CD4-positive, alpha-beta T cell (primary cell): ENCODE measurements around the gene XPR1. TPM values are rescaled to one million over a fixed set of nuclear protein-coding genes. Genes with fewer than 3 reads are reported as not detected.

ENCODE experiments used
- ATAC-seq: fragments of 200-7000 bp; cut with Tn5 transposase; one replicate; pipeline ENCODE4 v1.10.0; 2022; ENCODE audit warnings: mild to moderate bottlenecking; ENCODE audit not compliant: poor library complexity
- CTCF ChIA-PET: fragments of 350-600 bp; sonication (Branson Sonifier 250); formaldehyde crosslinking; loops from one replicate; lab custom pipeline; 2021; ENCODE audit warnings: antibody characterized with exemption, inconsistent platforms; lab: Charles Lee
- POLR2A ChIA-PET: fragments of 350-600 bp; sonication (Branson Sonifier 250); formaldehyde crosslinking; loops from one replicate; lab custom pipeline; 2021; ENCODE audit warnings: antibody characterized with exemption, inconsistent platforms; lab: Charles Lee
- DNase-seq, 14 experiments: peaks; one replicate each; pipeline ENCODE4 v3.0.0-alpha.2; 2013 to 2020; ENCODE audit warnings: mixed read lengths in 2 of 14
- H3K27ac ChIP-seq, 2 donors: one replicate each; pipeline versions ENCODE4 v1.5.1 to v1.7.0; 2013; ENCODE audit warnings: low read length in 2 of 2, low read depth in 1 of 2, mild to moderate bottlenecking in 1 of 2
- H3K27me3 ChIP-seq, 2 experiments: 1 replicate in 1 of 2; 2 replicates in 1 of 2; pipeline versions ENCODE4 v1.6.1 to v1.7.0; 2013; ENCODE audit warnings: low read length in 2 of 2, control low read depth in 1 of 2, mild to moderate bottlenecking in 1 of 2, moderate library complexity in 1 of 2; ENCODE audit not compliant: insufficient read depth in 2 of 2, control insufficient read depth in 1 of 2
- H3K36me3 ChIP-seq: one replicate; pipeline ENCODE4 v1.6.1; 2013; ENCODE audit warnings: low read length, control low read depth; ENCODE audit not compliant: insufficient read depth
- H3K4me1 ChIP-seq: one replicate; pipeline ENCODE4 v1.6.1; 2013; ENCODE audit warnings: low read length, control low read depth; ENCODE audit not compliant: insufficient read depth
- H3K4me3 ChIP-seq: one replicate; pipeline ENCODE4 v1.5.1; 2013; ENCODE audit warnings: mild to moderate bottlenecking, low read length, moderate library complexity
- H3K9me3 ChIP-seq, 2 experiments: 1 replicate in 1 of 2; 2 replicates in 1 of 2; pipeline versions ENCODE4 v1.6.1 to v1.7.0; 2013; ENCODE audit warnings: low read length in 2 of 2, mild to moderate bottlenecking in 2 of 2, control low read depth in 1 of 2, moderate library complexity in 1 of 2; ENCODE audit not compliant: control insufficient read depth in 1 of 2, insufficient read depth in 1 of 2
- H3K27ac Mint-ChIP-seq: one replicate; pipeline ENCODE4 v1.8.0; 2020; ENCODE audit warnings: mixed read lengths
- H3K27me3 Mint-ChIP-seq: one replicate; pipeline ENCODE4 v1.8.0; 2021; ENCODE audit warnings: mixed read lengths
- H3K36me3 Mint-ChIP-seq: one replicate; pipeline ENCODE4 v1.8.0; 2021; ENCODE audit warnings: low read depth, mixed read lengths
- H3K4me1 Mint-ChIP-seq: one replicate; pipeline ENCODE4 v1.8.0; 2021; ENCODE audit warnings: low read depth, mixed read lengths
- H3K4me3 Mint-ChIP-seq: one replicate; pipeline ENCODE4 v1.8.0; 2020; ENCODE audit warnings: mild to moderate bottlenecking, mixed read lengths
- H3K9me3 Mint-ChIP-seq: one replicate; pipeline ENCODE4 v1.8.0; 2020; ENCODE audit warnings: mixed read lengths
- intact Hi-C, 2 experiments: fragments of 100-400 bp; cut with DNase I in 1 of 2; cut with micrococcal nuclease in 1 of 2; formaldehyde crosslinking; loops; one replicate each; pipeline versions ENCODE4 v1.15.1 to v1.9.0; 2023 to 2025; cut with DNase I, micrococcal nuclease
- total RNA-seq, 174 experiments: library from RNA in 2 of 174; stranded (reverse) in 2 of 174; gene quantifications; one replicate each; pipeline ENCODE4 v1.2.3 and lab custom pipeline; 2021 to 2026
- TF ChIP-seq, protein P1 (sequence below): fragments of 200-600 bp; IDR thresholded peaks from one replicate; pipeline ENCODE4 v1.8.0; 2022; ENCODE audit warnings: antibody characterized with exemption, mild to moderate bottlenecking

The XPR1 gene
- total RNA-seq, 2 experiments from 2014 or later, result 13.7 TPM

DNA sequence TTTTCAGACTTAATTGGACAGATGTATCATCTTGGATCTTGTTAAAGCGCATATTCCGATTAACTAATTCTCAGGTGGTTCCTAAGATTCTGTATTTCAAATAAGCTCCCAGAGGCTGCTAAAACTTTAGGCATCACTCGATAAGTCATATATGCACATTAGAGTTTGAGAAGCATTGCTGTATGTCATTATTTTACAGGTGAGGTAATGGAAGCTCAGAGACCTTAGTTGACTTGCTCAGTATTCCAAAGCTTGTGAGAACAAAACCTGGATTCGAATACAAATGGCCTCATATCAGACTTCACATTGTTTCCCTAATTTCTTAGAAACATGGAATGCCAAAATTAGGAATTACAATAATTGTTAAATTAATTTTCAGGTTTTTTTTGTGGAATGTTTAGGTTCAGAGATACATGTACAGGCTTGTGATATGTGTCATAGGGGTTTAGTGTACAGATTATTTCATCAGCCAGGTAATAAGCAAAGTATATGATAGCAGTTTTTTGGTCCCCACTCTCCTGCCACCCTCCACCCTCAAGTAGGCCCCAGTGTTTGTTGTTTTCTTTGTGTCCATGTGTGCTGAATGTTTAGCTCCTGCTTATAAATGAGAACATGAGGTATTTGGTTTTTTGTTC, 96.8 kb downstream of the XPR1 start:
- no peaks in the 10 kb centered on the region for H3K27me3 ChIP-seq

GRCh38 chr1:180731131-180731530, 99.3 kb downstream of the XPR1 start:
- intact Hi-C loops, result no loop called here
- POLR2A ChIA-PET, result no interaction called here
- no peak for DNase-seq
- Histone ChIP-seq H3K36me3 (no peaks in the 10 kb centered on the region), H3K27ac (no peak overlapping the region), H3K27me3 (no peaks in the 10 kb centered on the region), H3K4me1 (no peaks in the 10 kb centered on the region), H3K4me3 (no peak overlapping the region), H3K9me3 (peaks cover 30 to 61% of the 10 kb centered on the region in 2 experiments)
- Mint-ChIP-seq H3K27me3 (no peaks in the 10 kb centered on the region), H3K27ac (no peak overlapping the region), H3K9me3 (peaks cover 27% of the 10 kb centered on the region), H3K36me3 (peaks cover 93% of the 10 kb centered on the region), H3K4me1 (no peaks in the 10 kb centered on the region), H3K4me3 (no peak overlapping the region)
- no peak for ATAC-seq
- CTCF ChIA-PET, result no interaction called here
- TF ChIP-seq, protein P1, sequence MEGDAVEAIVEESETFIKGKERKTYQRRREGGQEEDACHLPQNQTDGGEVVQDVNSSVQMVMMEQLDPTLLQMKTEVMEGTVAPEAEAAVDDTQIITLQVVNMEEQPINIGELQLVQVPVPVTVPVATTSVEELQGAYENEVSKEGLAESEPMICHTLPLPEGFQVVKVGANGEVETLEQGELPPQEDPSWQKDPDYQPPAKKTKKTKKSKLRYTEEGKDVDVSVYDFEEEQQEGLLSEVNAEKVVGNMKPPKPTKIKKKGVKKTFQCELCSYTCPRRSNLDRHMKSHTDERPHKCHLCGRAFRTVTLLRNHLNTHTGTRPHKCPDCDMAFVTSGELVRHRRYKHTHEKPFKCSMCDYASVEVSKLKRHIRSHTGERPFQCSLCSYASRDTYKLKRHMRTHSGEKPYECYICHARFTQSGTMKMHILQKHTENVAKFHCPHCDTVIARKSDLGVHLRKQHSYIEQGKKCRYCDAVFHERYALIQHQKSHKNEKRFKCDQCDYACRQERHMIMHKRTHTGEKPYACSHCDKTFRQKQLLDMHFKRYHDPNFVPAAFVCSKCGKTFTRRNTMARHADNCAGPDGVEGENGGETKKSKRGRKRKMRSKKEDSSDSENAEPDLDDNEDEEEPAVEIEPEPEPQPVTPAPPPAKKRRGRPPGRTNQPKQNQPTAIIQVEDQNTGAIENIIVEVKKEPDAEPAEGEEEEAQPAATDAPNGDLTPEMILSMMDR, result no peak

More for the DNA sequence above, 96.8 kb downstream of the XPR1 start:
- Mint-ChIP-seq H3K36me3 (peaks cover 95% of the 10 kb centered on the region), H3K9me3 (peaks cover 18% of the 10 kb centered on the region), H3K4me3 (no peak overlapping the region), H3K27ac (no peak overlapping the region), H3K4me1 (peaks cover 4% of the 10 kb centered on the region), H3K27me3 (no peaks in the 10 kb centered on the region)
- ATAC-seq (no peak), DNase-seq (no peak)
- Histone ChIP-seq H3K4me3 (no peak overlapping the region), H3K9me3 (peaks cover 31 to 44% of the 10 kb centered on the region in 2 experiments), H3K4me1 (no peaks in the 10 kb centered on the region), H3K36me3 (no peaks in the 10 kb centered on the region), H3K27ac (no peak overlapping the region)
- ChIA-PET CTCF (interaction anchor here (0.6 kb wide), 1 partner anchor 49 kb away, joined by 3 read pairs; no protein-coding TSS in a partner anchor), POLR2A (interaction anchor here (0.7 kb wide), 1 partner anchor 1908 kb away, joined by 3 read pairs; no protein-coding TSS in a partner anchor)
- TF ChIP-seq, protein P1, result no peak
- intact Hi-C loops, result no loop called here

GRCh38 chr1:180732866-180733265, 101.0 kb downstream of the XPR1 start:
- Mint-ChIP-seq H3K27me3 (no peaks in the 10 kb centered on the region), H3K4me3 (no peak overlapping the region)
- POLR2A ChIA-PET, result no interaction called here

More at GRCh38 chr1:180732866-180733265, 101.0 kb downstream of the XPR1 start:
- no peak for DNase-seq
- Histone ChIP-seq H3K9me3 (peaks cover 20 to 56% of the 10 kb centered on the region in 2 experiments), H3K4me1 (no peaks in the 10 kb centered on the region), H3K27ac (no peak overlapping the region), H3K27me3 (no peaks in the 10 kb centered on the region), H3K36me3 (no peaks in the 10 kb centered on the region), H3K4me3 (no peak overlapping the region)
- TF ChIP-seq, protein P1, result no peak
- intact Hi-C loops, result no loop called here
- H3K4me1 Mint-ChIP-seq, result peaks cover 8% of the 10 kb centered on the region
- peaks cover 93% of the 10 kb centered on the region for H3K36me3 Mint-ChIP-seq
- no peak for ATAC-seq
- CTCF ChIA-PET, result no interaction called here
- H3K27ac Mint-ChIP-seq, result no peak overlapping the region
- peaks cover 36% of the 10 kb centered on the region for H3K9me3 Mint-ChIP-seq
